Liver (tissue), 3 donors: ENCODE data around the gene MLXIP.

Experiments used
- EGR1 ChIP-seq, 2 donors: IDR thresholded peaks; 2 replicates each; pipeline ENCODE4 v1.6.1; 2016 to 2018; ENCODE audit warnings: antibody characterized with exemption in 2 of 2, low read depth in 2 of 2
- FOXA1 ChIP-seq: IDR thresholded peaks from 2 replicates; pipeline ENCODE4 v1.6.1; 2016; ENCODE audit warnings: antibody characterized with exemption
- GABPA ChIP-seq, 2 donors: IDR thresholded peaks in 1 of 2; conservative IDR thresholded peaks in 1 of 2; 2 replicates each; pipeline ENCODE4 v1.6.1; 2016; ENCODE audit warnings: antibody characterized with exemption in 2 of 2, mild to moderate bottlenecking in 1 of 2, moderate library complexity in 1 of 2
- JUND ChIP-seq, 2 donors: IDR thresholded peaks; 2 replicates each; pipeline ENCODE4 v1.6.1; 2016; ENCODE audit warnings: antibody characterized with exemption in 2 of 2
- RAD21 ChIP-seq, 2 donors: IDR thresholded peaks; 2 replicates each; pipeline ENCODE4 v1.6.1; 2016; ENCODE audit warnings: antibody characterized with exemption in 2 of 2, mild to moderate bottlenecking in 2 of 2
- RXRA ChIP-seq, 2 donors: IDR thresholded peaks; 2 replicates each; pipeline ENCODE4 v1.6.1; 2017 to 2018; ENCODE audit warnings: antibody characterized with exemption in 2 of 2, mild to moderate bottlenecking in 1 of 2
- SP1 ChIP-seq: IDR thresholded peaks from 2 replicates; pipeline ENCODE4 v1.6.1; 2018; ENCODE audit warnings: antibody characterized with exemption, mild to moderate bottlenecking
- TAF1 ChIP-seq: conservative IDR thresholded peaks from 2 replicates; pipeline ENCODE4 v1.6.1; 2016; ENCODE audit warnings: antibody characterized with exemption, mild to moderate bottlenecking
- YY1 ChIP-seq: IDR thresholded peaks from 2 replicates; pipeline ENCODE4 v1.6.1; 2016; ENCODE audit warnings: antibody characterized with exemption, mild to moderate bottlenecking
- TF ChIP-seq, protein P1 (sequence below): fragments of 150-350 bp; IDR thresholded peaks from 2 replicates; pipeline ENCODE4 v1.5.1; 2017; ENCODE audit warnings: improper control_type of control experiment, low read depth, low read length; ENCODE audit not compliant: missing input control
- TF ChIP-seq, protein P2 (sequence below): IDR thresholded peaks from 2 replicates; pipeline ENCODE4 v1.6.1; 2016; ENCODE audit warnings: antibody characterized with exemption
- TF ChIP-seq, protein P3 (sequence below): IDR thresholded peaks from 2 replicates; pipeline ENCODE4 v1.6.1; 2016; ENCODE audit warnings: antibody characterized with exemption
- TF ChIP-seq, protein P4 (sequence below): IDR thresholded peaks from 2 replicates; pipeline ENCODE4 v1.6.1; 2016; ENCODE audit warnings: antibody characterized with exemption, mild to moderate bottlenecking
- donor health status: healthy.
- donor health status: healthy.

DNA sequence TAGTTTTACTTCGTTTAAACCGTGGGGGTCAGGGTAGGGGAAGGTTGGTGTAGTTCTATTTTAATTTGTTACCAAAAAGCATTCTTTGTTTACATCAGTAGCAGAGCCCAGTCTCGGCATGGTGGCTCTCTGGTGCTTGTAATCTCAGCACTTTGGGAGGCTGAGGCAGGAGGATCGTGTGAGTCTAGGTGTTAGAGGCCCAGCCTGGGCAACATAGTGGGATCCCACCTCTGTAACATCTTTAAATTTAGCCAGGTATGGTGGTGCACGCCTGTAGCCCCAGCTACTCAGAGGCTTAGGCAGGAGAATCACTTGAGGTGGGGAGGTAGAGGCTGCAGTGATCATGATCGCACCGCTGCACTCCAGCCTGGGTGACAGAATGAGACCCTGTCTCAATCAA, 106.5 kb downstream of the MLXIP start:
- TF ChIP-seq EGR1 (IDR thresholded peaks at IDR 0.05; ENCODE audit: low read depth in 2 of 2) (no peak), GABPA (IDR thresholded peaks at IDR 0.05 in 1 of 2, conservative IDR thresholded peaks at IDR 0.05 in 1 of 2) (no peak), TAF1 (no peak), SP1 (no peak), FOXA1 (no peak), YY1 (no peak), RAD21 (IDR thresholded peaks at IDR 0.05) (no peak), RXRA (IDR thresholded peaks at IDR 0.05) (no peak), JUND (IDR thresholded peaks at IDR 0.05) (no peak)
- TF ChIP-seq, protein P1, sequence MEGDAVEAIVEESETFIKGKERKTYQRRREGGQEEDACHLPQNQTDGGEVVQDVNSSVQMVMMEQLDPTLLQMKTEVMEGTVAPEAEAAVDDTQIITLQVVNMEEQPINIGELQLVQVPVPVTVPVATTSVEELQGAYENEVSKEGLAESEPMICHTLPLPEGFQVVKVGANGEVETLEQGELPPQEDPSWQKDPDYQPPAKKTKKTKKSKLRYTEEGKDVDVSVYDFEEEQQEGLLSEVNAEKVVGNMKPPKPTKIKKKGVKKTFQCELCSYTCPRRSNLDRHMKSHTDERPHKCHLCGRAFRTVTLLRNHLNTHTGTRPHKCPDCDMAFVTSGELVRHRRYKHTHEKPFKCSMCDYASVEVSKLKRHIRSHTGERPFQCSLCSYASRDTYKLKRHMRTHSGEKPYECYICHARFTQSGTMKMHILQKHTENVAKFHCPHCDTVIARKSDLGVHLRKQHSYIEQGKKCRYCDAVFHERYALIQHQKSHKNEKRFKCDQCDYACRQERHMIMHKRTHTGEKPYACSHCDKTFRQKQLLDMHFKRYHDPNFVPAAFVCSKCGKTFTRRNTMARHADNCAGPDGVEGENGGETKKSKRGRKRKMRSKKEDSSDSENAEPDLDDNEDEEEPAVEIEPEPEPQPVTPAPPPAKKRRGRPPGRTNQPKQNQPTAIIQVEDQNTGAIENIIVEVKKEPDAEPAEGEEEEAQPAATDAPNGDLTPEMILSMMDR = no peak
- TF ChIP-seq, protein P2, sequence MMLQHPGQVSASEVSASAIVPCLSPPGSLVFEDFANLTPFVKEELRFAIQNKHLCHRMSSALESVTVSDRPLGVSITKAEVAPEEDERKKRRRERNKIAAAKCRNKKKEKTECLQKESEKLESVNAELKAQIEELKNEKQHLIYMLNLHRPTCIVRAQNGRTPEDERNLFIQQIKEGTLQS = no peak
- TF ChIP-seq, protein P3, sequence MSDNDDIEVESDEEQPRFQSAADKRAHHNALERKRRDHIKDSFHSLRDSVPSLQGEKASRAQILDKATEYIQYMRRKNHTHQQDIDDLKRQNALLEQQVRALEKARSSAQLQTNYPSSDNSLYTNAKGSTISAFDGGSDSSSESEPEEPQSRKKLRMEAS = no peak
- TF ChIP-seq, protein P4, sequence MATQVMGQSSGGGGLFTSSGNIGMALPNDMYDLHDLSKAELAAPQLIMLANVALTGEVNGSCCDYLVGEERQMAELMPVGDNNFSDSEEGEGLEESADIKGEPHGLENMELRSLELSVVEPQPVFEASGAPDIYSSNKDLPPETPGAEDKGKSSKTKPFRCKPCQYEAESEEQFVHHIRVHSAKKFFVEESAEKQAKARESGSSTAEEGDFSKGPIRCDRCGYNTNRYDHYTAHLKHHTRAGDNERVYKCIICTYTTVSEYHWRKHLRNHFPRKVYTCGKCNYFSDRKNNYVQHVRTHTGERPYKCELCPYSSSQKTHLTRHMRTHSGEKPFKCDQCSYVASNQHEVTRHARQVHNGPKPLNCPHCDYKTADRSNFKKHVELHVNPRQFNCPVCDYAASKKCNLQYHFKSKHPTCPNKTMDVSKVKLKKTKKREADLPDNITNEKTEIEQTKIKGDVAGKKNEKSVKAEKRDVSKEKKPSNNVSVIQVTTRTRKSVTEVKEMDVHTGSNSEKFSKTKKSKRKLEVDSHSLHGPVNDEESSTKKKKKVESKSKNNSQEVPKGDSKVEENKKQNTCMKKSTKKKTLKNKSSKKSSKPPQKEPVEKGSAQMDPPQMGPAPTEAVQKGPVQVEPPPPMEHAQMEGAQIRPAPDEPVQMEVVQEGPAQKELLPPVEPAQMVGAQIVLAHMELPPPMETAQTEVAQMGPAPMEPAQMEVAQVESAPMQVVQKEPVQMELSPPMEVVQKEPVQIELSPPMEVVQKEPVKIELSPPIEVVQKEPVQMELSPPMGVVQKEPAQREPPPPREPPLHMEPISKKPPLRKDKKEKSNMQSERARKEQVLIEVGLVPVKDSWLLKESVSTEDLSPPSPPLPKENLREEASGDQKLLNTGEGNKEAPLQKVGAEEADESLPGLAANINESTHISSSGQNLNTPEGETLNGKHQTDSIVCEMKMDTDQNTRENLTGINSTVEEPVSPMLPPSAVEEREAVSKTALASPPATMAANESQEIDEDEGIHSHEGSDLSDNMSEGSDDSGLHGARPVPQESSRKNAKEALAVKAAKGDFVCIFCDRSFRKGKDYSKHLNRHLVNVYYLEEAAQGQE = no peak
